Stimulated activated CD8-positive, alpha-beta memory T cell treated with anti-CD3 and anti-CD28 coated beads, Interleukin-2, amount 100 ng/mL, for 48 hours (primary cell): ENCODE measurements around the gene C5orf22.
"Not testable (repeated sequence)": the region's sequence is repeated elsewhere in the genome, so short reads cannot be mapped to it uniquely, and the experiment has no call there.

ENCODE experiments used
- DNase-seq, 2 donors: peaks; one replicate each; pipeline ENCODE4 v3.0.0-alpha.2; 2020; ENCODE audit warnings: low read depth in 2 of 2

C5orf22 gene

DNA sequence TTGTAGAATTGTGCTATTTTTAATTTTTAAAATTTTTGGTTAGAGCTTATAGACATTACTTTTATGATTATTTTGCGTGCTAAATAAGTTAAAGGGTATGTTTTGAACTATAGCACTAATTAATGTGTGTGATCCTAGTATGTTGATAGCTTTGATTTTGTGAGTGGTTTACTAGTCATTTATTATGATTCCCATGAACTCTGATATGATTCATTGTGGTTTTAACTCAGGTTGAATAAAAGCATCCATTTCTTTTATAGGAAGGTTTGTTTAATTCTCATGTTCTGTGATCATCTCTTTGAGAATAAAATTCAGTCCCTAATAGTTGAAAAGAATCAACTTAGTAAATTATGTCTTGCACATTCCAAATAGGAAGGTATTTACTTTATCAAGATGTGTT, 22.5 kb downstream of the C5orf22 start:
- DNase-seq: no peak

DNA sequence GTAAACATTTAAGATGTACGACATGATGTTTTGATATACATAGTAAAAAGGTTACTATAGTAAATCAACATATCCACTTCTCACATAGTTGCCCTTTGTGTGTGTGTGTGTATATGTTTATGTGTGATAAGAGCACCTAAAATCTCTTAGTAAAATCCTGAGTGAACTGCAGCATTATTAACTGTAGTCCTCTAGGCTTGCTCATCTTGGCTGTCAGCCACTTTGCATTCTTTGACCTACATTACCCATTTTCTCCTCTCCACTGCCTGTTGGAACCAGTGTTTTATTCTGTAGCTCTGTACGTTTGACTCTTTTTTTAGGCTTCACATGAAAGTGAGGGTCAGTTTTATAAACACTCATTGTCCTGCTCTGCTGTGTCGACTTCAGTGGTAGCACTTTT, 24.4 kb downstream of the C5orf22 start:
- DNase-seq: no peak

- no peak for DNase-seq
Observed at GRCh38 chr5:31559942-31560341, 27.8 kb downstream of the C5orf22 start.

DNA sequence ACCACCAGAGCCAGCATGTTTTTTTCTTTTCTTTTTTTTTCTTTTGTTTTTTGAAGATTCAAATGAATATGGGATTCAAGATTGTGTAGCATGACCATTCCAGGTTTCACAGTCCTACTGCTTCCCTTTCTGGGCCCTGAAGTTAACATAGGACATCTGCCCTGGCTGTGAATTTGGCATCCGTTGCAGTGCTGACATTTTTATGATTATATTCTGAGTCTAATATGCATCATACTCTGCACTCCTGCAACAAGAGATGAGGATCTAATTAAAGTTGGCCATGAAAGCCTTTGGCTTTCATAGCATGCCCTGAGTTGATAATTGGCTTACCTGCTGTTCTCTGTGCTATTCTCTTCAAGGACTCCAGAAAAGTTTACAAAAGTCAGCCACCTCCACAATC, 29.8 kb downstream of the C5orf22 start:
- DNase-seq: no peak

GRCh38 chr5:31563216-31563615, 31.1 kb downstream of the C5orf22 start:
- no peak for DNase-seq

- not testable (repeated sequence) for DNase-seq
Observed at GRCh38 chr5:31566362-31566761, 34.3 kb downstream of the C5orf22 start.

DNA sequence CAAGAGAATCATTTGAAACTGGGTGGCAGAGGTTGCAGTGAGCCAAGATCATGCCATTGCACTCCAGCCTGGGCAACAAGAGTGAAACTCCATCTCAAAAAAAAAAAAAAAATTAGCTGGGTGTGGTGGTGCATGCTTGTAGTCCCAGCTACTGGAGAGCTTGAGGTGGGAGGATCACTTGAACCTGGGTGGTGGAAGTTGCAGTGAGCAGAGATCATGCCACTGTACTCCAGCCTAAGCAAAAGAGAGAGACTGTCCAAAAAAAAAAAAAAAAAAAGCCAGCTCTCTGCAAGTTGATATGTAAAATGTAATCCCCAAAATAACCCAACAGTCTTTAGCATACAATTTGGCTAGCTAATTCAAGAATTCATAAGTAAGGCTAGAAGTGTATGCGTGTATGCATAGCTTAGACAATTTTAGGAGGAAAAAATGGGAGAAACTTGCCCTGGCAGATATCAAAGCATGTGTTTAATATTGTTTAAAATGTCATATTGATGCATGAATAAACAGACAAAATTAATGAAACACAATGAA, 36.3 kb downstream of the C5orf22 start:
- no peak for DNase-seq

GRCh38 chr5:31569068-31569467, 37.0 kb downstream of the C5orf22 start:
- DNase-seq: no peak

GRCh38 chr5:31573494-31574142, 41.5 kb downstream of the C5orf22 start:
- DNase-seq: no peak

- DNase-seq: no peak
Observed at GRCh38 chr5:31574772-31575171, 42.7 kb downstream of the C5orf22 start.

DNA sequence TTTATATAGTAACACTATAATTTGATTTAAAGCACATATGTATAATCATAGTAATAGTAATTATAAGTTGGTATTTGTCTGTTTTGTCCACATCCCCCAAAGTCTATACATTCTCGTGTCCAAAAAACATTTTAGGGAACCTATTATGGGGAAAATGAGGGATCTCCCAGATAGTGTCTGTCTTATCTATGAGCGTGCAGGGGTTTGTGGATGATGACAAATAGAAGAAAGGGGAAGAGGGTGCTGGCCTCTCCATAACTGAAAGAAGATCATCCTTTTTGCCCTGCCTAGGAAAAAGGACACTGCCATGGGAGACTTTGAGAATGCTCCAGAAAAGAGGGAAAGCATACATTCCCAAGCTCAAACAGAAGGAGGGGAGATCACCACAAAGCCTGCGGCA, 45.3 kb downstream of the C5orf22 start:
- DNase-seq: no peak

GRCh38 chr5:31579558-31579957, 47.5 kb downstream of the C5orf22 start:
- no peak for DNase-seq

DNA sequence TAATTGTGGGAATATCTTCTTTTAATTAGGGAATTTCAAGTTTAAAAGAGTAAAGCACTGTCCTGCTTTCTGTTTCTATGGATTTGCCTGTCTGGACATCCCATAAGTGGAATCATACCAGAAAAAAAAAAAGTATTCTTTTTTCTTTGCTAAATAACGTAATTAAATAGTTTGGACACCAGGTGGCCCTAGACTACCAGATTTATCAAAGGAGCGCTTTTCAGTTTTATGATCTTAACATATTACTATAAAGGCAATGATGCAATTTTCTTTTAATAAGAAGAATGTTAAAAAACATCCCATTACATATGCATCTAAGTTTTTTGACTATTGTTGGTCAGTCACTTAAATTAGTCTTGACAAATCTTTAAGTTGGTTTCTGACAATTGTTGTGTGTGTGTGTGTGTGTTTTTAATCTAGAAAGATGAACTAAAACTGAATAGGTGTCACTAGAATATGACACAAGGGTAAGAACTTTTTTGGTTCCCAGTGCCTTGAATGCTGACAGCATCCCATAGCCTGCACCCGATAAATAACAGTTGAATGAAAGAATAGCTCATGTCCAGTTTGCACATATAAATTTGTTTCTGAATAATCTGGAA, 49.5 kb downstream of the C5orf22 start:
- DNase-seq: no peak

DNA sequence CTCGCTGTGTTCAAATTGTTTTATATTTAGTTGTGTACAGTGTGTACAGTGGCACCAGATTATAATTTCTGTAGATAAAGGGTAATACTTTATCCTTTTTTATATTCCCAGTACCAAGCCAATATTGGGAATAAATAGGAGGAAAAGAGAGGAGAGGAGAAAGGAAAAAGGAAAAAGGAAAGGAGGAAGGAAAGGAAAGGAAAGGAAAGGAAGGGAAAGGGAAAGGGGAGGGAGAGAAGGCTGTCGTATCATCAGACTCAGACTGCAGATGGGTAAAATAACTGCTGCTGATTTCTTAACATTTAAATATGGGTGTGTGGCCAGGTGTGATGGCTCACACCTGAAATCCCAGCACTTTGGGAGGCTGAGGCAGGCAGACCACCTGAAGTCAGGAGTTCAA, 51.0 kb downstream of the C5orf22 start:
- no peak for DNase-seq

DNA sequence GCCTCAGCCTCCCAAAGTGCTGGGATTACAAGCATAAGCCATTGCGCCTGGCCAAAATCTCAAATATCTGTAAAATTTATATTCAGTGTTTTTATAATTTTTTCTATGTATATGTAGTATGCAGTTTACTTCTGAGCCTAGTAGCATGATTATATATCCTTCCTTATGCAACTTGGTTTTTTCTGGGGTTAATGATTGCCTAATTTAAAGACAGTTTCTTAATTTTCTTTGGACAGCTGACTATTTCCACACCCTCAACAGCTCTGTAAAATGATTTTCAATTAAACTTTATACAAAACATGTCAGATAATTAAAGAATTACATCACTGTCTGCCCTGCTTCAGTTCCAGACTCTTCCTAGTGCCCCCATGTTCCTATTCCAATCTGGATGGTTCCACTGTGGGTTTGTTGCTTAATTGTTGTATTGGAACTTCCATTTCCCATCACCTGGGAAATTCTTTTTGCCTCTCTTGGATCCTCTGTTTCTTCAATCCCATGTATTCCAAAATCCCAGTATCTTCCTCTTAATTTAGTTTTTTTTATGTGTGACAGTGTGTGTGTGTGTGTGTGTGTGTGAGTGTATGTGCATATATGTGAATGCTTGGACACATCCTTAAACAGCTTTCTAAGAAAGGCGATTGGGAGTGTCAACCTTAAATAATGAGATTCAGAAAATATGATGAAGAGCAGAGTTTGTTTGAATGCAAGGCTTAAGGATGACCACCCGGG, 53.2 kb downstream of the C5orf22 start:
- no peak for DNase-seq

DNA sequence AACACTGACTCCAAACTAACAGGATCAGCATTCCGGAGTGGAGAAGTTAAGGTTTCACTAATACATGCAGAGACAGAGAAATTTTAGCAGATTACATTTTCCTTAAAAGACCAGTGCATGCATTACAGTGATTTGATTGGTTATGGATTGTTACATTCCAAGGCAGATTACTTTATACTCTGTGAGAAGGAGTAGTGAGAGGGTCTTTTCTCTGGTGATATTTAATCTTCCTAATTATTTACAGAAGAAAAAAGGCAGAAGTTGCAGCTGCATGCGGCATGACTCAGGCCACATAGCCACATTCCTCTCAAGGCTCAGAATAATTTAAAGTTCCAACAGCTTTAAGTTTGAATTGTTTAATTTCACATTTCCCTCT, 53.8 kb downstream of the C5orf22 start:
- DNase-seq: no peak

GRCh38 chr5:31587546-31587945, 55.4 kb downstream of the C5orf22 start:
- no peak for DNase-seq

DNA sequence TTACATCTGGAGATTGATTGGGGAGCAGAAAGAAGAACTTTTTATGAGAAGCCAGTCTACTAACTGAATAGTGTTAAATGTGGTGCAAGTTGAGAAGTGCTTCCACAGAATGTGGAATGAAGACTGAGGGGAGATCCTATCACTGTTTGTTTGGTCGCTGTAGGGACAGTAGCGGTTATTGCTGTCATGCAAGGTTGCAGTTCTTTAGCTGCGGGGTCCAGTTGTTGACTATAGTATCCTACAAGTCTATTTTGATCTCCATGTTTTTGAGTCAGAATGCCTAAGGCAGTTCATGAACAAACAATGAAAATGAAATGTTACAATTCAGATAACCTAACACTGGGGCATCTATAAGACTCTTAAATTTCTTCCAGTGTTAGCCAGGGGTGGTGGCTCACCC, 61.6 kb downstream of the C5orf22 start:
- DNase-seq: no peak

- no peak for DNase-seq
Observed at GRCh38 chr5:31596354-31596753, 64.3 kb downstream of the C5orf22 start.

GRCh38 chr5:31598640-31599611, 66.8 kb downstream of the C5orf22 start:
- DNase-seq: no peak

DNA sequence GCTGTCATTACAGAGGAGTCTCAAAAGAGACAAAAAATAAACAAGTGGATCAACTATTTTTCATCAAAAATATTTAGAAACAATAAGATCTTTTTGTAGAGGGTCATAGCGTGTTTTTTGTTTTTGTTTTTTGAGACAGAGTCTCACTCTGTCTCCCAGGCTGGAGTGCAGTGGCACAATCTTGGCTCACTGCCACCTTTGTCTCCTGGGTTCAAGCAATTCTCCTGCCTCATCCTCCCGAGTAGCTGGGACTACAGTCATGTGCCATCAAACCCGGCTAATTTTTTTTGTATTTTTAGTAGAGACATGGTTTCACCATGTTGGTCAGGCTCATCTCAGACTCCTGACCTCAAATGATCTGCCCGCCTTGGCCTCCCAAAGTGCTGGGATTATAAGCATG, 70.2 kb downstream of the C5orf22 start:
- DNase-seq: not testable (repeated sequence)

- no peak for DNase-seq
Observed at GRCh38 chr5:31604240-31604639, 72.1 kb downstream of the C5orf22 start.
